HL-60 (cell line): ENCODE data around the gene NPW.

Experiments
- CTCF ChIP-seq: IDR thresholded peaks from one replicate; pipeline ENCODE4 v1.5.1; 2011; ENCODE audit warnings: low read length, control low read depth, inconsistent platforms; ENCODE audit not compliant: insufficient read depth
- POLR2AphosphoS5 ChIP-seq: IDR thresholded peaks from 2 replicates; pipeline ENCODE4 v1.6.1; 2012; ENCODE audit warnings: low read depth
- REST ChIP-seq: IDR thresholded peaks from 2 replicates; pipeline ENCODE4 v1.6.1; 2012; ENCODE audit warnings: low read depth; ENCODE audit not compliant: insufficient replicate concordance

GRCh38 chr16:2062801-2063200 is 43.2 kb downstream of the NPW start:
- TF ChIP-seq POLR2AphosphoS5 (no peak), CTCF (no peak), REST (no peak)
